Neural cell (in vitro differentiated cells): ENCODE results near the gene ADGRG6. TPM values are rescaled to one million over a fixed set of nuclear protein-coding genes. Genes with fewer than 3 reads are reported as not detected.

ENCODE experiments used
- H2AFZ ChIP-seq: fragments of 200-600, 300-800 bp; sonication (generic), shearing (Covaris generic); 2 replicates; pipeline ENCODE4 v1.6.0; 2014; ENCODE audit warnings: low read depth, mild to moderate bottlenecking, antibody characterized with exemption, low read length, moderate library complexity
- H3F3A ChIP-seq: fragments of 200-600 bp; shearing (Covaris generic); 2 replicates; pipeline ENCODE4 v1.6.1; 2016; ENCODE audit warnings: mild to moderate bottlenecking, moderate library complexity, mixed read lengths, antibody characterized with exemption, low read length; ENCODE audit not compliant: insufficient read depth, poor library complexity, severe bottlenecking
- H3K27ac ChIP-seq: fragments of 200-600, 300-800 bp; sonication (generic), shearing (Covaris generic); 2 replicates; pipeline ENCODE4 v1.5.1; 2014; ENCODE audit warnings: mild to moderate bottlenecking, low read length, moderate library complexity
- H3K27me3 ChIP-seq: fragments of 300-800, 200-600 bp; sonication (generic), shearing (Covaris generic); 2 replicates; pipeline ENCODE4 v1.6.0; 2014; ENCODE audit warnings: mild to moderate bottlenecking, low read depth, low read length, moderate library complexity; ENCODE audit not compliant: insufficient read depth
- H3K36me3 ChIP-seq: fragments of 300-800, 200-600 bp; sonication (generic), shearing (Covaris generic); 2 replicates; pipeline ENCODE4 v1.5.1; 2014; ENCODE audit warnings: mild to moderate bottlenecking, antibody characterized with exemption, low read length, moderate library complexity; ENCODE audit not compliant: insufficient read depth
- H3K4me2 ChIP-seq: fragments of 300-800, 200-600 bp; sonication (generic), shearing (Covaris generic); 2 replicates; pipeline ENCODE4 v1.6.0; 2014; ENCODE audit warnings: mild to moderate bottlenecking, low read length
- H3K4me3 ChIP-seq: fragments of 300-800, 200-600 bp; sonication (generic), shearing (Covaris generic); 2 replicates; pipeline ENCODE4 v1.5.1; 2014; ENCODE audit warnings: mild to moderate bottlenecking, low read length, moderate library complexity
- H3K79me2 ChIP-seq: fragments of 200-600 bp; shearing (Covaris generic); replicated peaks from 2 replicates; pipeline ENCODE4 v1.6.0; 2014; ENCODE audit warnings: mild to moderate bottlenecking, low read length, moderate library complexity; ENCODE audit not compliant: insufficient read depth
- H3K9ac ChIP-seq: fragments of 300-800, 200-600 bp; sonication (generic), shearing (Covaris generic); 2 replicates; pipeline ENCODE4 v1.6.1; 2016; ENCODE audit warnings: mild to moderate bottlenecking, low read length, mixed read lengths
- H3K9me2 ChIP-seq: fragments of 200-600 bp; shearing (Covaris generic); 2 replicates; pipeline ENCODE4 v1.6.1; 2016; ENCODE audit warnings: mild to moderate bottlenecking, low read length, mixed read lengths; ENCODE audit not compliant: insufficient read depth
- H3K9me3 ChIP-seq: fragments of 200-600, 300-800 bp; sonication (generic), shearing (Covaris generic); 2 replicates; pipeline ENCODE4 v1.6.1; 2016; ENCODE audit warnings: mild to moderate bottlenecking, mixed run types, low read length, moderate library complexity, mixed read lengths
- H4K20me1 ChIP-seq: fragments of 200-600 bp; shearing (Covaris generic); 2 replicates; pipeline ENCODE4 v1.6.1; 2016; ENCODE audit warnings: mild to moderate bottlenecking, mixed run types; ENCODE audit not compliant: insufficient read depth
- EP300 ChIP-seq: fragments of 450-650 bp; conservative IDR thresholded peaks from 2 replicates; pipeline ENCODE4 v1.6.1; 2014; ENCODE audit warnings: antibody characterized with exemption, mild to moderate bottlenecking, moderate library complexity; ENCODE audit not compliant: poor library complexity, severe bottlenecking
- EZH2 ChIP-seq: fragments of 200-600, 300-800 bp; shearing (Covaris generic), sonication (generic); IDR thresholded peaks from 2 replicates; pipeline ENCODE4 v1.6.1; 2014; ENCODE audit warnings: antibody characterized with exemption, low read length, borderline replicate concordance, mild to moderate bottlenecking; ENCODE audit not compliant: insufficient read depth, poor library complexity, severe bottlenecking
- MXI1 ChIP-seq: fragments of 450-650 bp; conservative IDR thresholded peaks from 2 replicates; pipeline ENCODE4 v1.6.1; 2014; ENCODE audit warnings: antibody characterized with exemption, mild to moderate bottlenecking; ENCODE audit not compliant: poor library complexity, severe bottlenecking
- POLR2AphosphoS5 ChIP-seq: IDR thresholded peaks from 2 replicates; pipeline ENCODE4 v1.6.1; 2012
- RAD21 ChIP-seq: fragments of 450-650 bp; conservative IDR thresholded peaks from 2 replicates; pipeline ENCODE4 v1.6.1; 2014; ENCODE audit warnings: antibody characterized with exemption, mild to moderate bottlenecking, moderate library complexity
- SMC3 ChIP-seq: fragments of 450-650 bp; conservative IDR thresholded peaks from 2 replicates; pipeline ENCODE4 v1.6.1; 2014; ENCODE audit warnings: antibody characterized with exemption, mild to moderate bottlenecking, moderate library complexity; ENCODE audit not compliant: poor library complexity
- TAF1 ChIP-seq: IDR thresholded peaks from 2 replicates; pipeline ENCODE4 v1.6.1; 2012; ENCODE audit warnings: low read depth
- polyA plus RNA-seq: library from polyadenylated mRNA; depleted of rRNA; stranded (reverse); fragments of >200 nt; gene quantifications from 2 replicates; pipeline ENCODE4 v1.2.3, GENCODE V29; 2014
- TF ChIP-seq, protein P1 (sequence below): IDR thresholded peaks from 2 replicates; pipeline ENCODE4 v1.6.1; 2012; ENCODE audit warnings: borderline replicate concordance
- TF ChIP-seq, protein P2 (sequence below): fragments of 450-650 bp; IDR thresholded peaks from 2 replicates; pipeline ENCODE4 v1.5.1; 2014; ENCODE audit warnings: antibody characterized with exemption, mild to moderate bottlenecking, moderate library complexity; ENCODE audit not compliant: poor library complexity, severe bottlenecking

The ADGRG6 gene
- polyA plus RNA-seq, 1 donor from 2014 or later: 0.37 TPM

DNA sequence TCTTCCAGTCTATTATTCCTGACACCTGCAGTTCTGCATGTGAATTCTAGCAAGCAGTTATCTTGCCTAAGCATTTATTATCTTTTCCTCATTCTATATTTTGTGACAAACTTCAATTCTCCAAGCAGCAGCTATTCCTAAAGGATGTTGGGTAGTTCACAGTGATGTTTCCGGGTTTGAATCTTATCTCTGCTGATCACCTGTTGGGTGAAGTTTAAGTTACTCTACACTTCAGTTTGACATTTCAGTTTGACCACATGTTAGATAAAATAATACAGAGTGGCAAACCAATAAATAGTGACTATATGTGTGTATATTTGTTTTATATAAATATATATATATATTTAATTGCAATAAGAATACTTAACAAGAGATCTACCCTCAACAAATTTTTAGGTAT, 168.6 kb downstream of the ADGRG6 start:
- Histone ChIP-seq H3K36me3 (no peaks in the 10 kb centered on the region), H3K9me3 (no peaks in the 10 kb centered on the region), H3K4me3 (no peak overlapping the region), H3K9ac (no peak overlapping the region), H4K20me1 (no peaks in the 10 kb centered on the region), H3K9me2 (no peaks in the 10 kb centered on the region), H3K4me2 (no peak overlapping the region), H3F3A (no peaks in the 10 kb centered on the region), H3K27me3 (no peaks in the 10 kb centered on the region), H3K27ac (no peak overlapping the region), H3K79me2 (no peaks in the 10 kb centered on the region), H2AFZ (no peak overlapping the region)
- TF ChIP-seq, protein P1, sequence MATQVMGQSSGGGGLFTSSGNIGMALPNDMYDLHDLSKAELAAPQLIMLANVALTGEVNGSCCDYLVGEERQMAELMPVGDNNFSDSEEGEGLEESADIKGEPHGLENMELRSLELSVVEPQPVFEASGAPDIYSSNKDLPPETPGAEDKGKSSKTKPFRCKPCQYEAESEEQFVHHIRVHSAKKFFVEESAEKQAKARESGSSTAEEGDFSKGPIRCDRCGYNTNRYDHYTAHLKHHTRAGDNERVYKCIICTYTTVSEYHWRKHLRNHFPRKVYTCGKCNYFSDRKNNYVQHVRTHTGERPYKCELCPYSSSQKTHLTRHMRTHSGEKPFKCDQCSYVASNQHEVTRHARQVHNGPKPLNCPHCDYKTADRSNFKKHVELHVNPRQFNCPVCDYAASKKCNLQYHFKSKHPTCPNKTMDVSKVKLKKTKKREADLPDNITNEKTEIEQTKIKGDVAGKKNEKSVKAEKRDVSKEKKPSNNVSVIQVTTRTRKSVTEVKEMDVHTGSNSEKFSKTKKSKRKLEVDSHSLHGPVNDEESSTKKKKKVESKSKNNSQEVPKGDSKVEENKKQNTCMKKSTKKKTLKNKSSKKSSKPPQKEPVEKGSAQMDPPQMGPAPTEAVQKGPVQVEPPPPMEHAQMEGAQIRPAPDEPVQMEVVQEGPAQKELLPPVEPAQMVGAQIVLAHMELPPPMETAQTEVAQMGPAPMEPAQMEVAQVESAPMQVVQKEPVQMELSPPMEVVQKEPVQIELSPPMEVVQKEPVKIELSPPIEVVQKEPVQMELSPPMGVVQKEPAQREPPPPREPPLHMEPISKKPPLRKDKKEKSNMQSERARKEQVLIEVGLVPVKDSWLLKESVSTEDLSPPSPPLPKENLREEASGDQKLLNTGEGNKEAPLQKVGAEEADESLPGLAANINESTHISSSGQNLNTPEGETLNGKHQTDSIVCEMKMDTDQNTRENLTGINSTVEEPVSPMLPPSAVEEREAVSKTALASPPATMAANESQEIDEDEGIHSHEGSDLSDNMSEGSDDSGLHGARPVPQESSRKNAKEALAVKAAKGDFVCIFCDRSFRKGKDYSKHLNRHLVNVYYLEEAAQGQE: no peak
- TF ChIP-seq TAF1 (no peak), SMC3 (no peak), POLR2AphosphoS5 (no peak), RAD21 (no peak), EZH2 (no peak), MXI1 (no peak), EP300 (no peak)
- TF ChIP-seq, protein P2, sequence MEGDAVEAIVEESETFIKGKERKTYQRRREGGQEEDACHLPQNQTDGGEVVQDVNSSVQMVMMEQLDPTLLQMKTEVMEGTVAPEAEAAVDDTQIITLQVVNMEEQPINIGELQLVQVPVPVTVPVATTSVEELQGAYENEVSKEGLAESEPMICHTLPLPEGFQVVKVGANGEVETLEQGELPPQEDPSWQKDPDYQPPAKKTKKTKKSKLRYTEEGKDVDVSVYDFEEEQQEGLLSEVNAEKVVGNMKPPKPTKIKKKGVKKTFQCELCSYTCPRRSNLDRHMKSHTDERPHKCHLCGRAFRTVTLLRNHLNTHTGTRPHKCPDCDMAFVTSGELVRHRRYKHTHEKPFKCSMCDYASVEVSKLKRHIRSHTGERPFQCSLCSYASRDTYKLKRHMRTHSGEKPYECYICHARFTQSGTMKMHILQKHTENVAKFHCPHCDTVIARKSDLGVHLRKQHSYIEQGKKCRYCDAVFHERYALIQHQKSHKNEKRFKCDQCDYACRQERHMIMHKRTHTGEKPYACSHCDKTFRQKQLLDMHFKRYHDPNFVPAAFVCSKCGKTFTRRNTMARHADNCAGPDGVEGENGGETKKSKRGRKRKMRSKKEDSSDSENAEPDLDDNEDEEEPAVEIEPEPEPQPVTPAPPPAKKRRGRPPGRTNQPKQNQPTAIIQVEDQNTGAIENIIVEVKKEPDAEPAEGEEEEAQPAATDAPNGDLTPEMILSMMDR: no peak

DNA sequence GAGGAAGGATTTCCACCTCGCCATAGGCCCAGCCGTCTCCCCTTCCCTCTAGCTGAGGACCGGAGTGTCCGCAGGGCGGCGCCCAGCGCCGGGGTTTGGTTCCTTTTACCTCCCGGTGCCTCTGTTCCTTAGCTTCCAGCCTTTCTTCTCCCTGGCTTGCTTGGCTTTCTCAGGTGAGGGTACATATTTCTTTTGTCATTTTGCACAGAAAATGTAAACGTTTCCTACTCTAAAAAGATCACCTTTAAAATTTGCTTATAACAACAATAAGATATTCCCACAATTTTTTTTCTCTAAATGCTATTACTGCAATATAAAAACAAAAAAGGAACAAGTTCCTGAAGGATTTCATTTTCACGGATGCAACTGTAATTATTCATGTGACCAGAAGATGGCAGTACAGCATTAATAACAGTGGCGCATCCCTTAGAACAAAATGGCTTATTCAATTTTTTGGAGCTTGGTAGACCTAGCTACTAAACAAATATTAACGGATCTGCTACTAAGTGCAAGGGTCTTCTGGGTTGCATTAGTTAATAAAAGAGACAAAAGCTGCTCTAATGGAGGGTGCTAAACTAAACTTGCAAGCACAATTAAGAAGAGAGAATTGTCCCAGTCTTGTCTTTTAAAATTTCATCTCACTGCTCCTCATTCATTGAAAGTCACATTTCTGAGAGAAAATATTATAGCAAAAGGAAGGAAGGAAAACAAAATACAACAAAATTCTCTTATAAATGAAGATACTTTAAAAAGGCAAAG, 172.9 kb downstream of the ADGRG6 start:
- Histone ChIP-seq H3K27me3 (no peaks in the 10 kb centered on the region), H3K9ac (no peak overlapping the region), H3K9me3 (no peaks in the 10 kb centered on the region), H3K36me3 (no peaks in the 10 kb centered on the region), H3K79me2 (no peaks in the 10 kb centered on the region), H3K4me2 (no peak overlapping the region), H3F3A (no peaks in the 10 kb centered on the region), H3K4me3 (no peak overlapping the region), H3K27ac (no peak overlapping the region), H3K9me2 (no peaks in the 10 kb centered on the region), H2AFZ (no peak overlapping the region), H4K20me1 (no peaks in the 10 kb centered on the region)
- TF ChIP-seq, protein P1: no peak
- peak; percentile 95 for TF ChIP-seq RAD21
- peak; percentile 92 for TF ChIP-seq SMC3
- TF ChIP-seq, protein P2: peak; percentile 93
